HG02798 (cell line): ENCODE results near the gene NPTX1.

Experiments
- ATAC-seq: cut with Tn5 transposase; IDR thresholded peaks from one replicate; pipeline ENCODE4 v1.9.1; 2021; ENCODE audit warnings: mild to moderate bottlenecking; ENCODE audit not compliant: unreplicated experiment, poor library complexity

NPTX1 gene

DNA sequence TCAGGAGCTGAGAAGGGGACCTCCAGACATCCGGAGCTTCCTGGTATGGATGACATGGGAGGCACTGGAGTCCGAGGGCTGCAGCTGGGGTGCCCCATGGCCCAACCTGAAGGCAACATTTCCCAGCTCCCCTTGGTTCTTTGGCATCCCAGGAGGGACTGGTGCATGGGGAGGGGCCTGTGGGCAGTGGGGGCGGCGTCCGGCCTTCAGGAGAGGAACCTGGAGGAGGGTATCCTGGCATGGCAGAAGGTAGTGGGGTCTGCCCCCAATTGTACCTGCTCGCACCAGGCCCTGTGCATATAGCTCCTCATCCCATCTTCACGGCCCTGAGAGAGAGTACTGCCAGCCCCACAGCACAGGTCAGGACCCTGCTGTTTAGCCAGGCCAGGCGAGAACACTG is 11.9 kb downstream of the NPTX1 start:
- ATAC-seq: no peak

DNA sequence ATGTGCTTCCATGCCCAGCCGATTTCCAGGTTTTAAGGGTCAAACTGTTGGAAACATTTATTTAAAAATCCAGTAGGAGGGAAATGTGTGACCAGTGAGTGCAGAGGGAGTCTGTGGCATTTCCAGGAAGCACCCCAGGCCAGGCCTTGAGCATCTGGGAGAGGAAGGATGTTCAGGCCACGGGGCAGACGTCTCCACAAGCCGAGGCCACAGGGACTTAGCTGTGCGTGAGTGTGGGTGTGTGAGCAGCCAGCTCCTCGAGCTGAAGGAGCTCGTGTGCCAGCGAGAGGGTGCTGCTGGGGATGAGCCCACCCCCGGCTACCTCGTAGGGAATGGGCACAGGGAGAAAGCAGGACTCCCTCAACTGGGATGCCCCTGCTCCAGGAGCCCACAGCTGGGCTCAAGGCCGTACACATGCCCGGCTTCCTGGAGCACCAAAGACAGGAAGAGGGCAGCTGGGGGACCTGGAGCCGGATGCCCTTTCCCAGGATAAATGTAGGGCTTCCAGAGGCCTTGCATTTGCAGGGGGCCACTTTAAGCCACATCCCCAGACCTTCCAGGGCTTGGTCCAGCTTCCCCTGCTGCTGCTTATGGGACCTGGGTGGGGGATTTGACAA is 12.5 kb downstream of the NPTX1 start:
- no peak for ATAC-seq

DNA sequence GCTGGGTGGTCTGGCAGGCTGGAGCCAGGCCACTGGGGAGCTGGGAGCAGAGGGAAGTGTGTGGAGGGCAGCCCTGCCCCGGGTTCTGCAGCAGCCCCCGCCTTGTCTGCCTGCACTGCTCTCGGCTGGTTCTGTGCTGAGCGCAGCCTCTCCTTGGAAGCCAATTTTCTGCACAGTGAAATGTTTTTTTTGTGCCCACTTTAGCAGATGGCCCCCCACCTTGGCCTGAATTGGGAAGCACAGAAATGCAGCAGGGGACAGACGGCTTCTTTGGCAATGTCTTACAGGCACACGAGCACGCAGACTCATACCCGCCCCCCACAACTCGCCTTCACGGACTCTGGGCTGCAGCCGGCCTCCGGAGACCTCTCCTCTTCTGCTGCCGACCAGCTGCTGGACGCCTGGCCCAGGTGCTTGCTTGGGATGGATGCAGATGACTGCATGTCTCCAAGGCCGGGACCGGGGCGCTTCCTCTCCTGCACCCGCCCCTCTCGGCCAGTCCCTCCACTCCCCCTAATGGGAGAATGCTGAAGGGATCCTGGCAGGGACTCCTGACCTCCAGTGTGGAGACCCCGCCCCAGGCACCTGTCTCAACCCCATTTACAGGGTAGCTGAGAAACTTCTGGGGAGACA is 14.8 kb downstream of the NPTX1 start:
- ATAC-seq: no peak

DNA sequence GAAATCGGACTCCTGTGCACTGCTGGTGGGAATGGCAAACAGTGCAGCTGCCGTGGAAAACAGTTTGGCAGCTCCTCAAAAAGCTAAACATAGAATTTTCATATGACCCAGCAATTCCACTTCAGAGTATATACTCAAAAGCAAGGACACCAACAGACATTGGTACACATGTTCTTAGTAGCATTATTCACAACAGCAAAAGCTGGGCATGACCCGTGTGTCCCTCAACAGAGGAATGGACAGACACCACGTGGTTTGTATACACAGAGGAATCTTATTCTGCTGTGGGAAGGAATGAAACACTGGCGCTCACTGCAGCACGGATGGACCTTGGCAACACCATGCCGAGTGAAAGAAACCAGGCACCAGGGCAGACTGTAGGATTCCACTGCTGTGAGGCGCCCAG is 16.0 kb downstream of the NPTX1 start:
- ATAC-seq: no peak

DNA sequence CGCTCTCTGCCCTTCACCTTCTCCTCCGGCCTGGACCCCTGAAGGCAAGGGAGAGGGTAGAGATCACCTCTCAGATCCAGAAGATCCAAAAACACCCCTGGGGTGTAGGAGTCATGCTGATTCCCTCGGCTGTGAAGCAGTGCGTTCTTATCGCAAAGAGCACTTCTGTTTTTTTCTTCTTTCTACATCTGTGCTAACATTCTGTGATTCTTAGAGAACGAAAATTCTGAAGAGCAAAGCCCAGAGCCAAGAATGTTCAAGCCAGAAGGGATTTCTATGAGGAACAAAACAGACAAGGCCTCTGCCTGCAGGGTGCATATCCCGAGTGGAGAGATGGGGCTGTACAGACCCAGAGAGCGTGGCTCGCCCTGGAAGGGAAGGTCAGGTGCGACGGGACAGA is 17.2 kb downstream of the NPTX1 start:
- no peak for ATAC-seq

DNA sequence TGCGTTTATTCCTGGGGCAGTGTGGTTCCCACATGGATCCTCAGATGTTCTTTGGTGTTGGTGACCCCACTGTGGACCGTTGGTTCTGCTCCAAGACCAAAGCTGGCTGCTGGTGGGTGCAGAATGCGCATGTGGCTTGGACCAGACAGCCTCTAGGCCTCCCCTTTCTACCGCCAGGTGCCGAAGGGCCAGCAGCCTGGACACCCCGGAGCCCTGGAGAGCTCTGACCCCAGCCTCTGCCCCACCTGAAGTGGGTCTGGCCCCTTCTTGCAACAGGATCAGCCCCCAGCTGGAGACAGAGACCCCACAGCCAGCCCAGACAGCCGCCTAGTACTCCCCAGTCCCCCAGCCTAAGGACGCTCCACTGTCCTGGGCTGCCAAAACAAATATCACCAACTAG is 18.4 kb downstream of the NPTX1 start:
- no peak for ATAC-seq

DNA sequence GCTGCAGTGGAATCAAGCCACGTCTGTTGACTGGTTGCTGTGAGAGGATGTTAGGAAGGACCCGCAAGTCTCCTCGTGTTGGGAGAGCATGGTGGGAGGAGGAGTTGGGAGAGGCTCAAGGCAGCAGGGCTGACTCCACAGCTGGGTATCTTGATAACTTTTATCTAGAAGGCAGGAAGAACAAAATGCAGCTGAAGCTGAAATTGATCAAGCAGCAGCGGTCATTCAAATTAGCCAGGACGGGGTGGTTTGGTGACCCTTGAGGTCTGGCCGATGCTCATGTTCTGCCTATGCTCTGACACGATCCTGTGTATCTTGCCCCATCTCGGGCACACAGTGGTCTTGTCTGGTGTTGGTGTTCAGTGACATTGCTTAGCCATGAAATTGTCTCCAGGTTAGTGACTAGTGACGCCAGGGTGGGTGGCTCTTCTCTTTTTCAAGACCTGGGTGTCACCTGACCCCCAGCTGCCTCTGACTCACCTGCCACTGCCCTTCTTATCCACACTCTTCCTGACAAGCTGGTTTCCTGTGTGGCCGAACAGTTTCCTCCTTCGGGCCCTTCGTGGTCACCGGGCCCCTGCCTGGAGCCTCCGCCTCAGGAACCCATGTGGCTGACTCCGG is 19.1 kb downstream of the NPTX1 start:
- no peak for ATAC-seq

DNA sequence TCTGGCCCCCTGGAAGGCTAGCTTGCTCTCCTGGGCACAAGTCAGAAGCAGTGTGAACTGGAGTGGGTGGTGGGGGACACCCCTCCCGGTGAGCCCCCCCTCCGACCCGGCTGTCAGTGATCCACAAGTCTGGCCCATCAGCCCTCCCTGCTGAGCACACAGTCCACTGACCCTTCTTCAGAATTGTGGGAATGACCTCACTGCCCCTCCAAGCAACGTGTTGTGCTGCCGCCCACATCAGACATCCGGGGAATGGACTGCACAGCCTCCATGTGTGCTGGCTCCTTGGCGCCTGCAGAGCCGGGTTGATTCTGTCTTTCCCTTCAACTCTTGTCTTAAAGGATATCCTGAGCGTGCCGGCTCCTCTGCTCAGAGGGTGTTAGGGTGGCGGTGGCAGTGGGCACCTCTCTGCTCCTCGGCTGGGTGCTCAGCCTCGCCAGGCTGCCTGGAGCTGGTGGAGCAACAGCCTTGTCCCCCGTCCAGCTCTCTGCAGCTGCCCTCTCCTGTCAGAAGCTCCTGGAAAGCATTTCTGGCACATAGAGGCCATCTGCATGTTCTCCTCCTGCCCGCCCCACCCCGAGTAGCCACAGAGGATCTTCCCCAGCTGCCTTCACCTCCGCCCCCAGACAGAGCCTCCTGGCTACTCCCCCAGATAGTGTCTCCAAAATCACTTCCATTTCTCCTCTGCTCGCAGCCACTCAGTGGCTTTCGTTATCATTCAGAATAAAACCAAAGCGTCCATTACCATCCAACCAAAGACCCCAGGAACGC is 19.8 kb downstream of the NPTX1 start:
- no peak for ATAC-seq

DNA sequence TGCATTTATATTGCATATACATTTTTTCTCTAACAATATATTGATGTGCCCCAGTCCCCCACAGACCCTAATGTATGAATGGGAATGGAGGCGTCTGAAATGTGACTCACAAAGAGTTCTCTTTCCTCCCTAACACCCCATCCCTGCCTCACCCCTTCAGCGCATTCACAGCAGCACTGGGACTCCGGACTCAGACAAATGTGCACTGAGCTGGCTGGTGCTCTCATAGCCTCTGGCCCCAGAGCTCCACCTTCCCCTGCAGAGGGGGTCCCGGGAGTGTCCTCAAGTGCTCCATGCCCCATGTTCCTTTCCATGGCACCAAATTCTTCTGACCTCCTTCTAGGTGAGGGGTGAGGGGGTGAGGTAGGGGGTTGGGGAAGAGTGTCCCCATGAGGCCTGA is 20.6 kb downstream of the NPTX1 start:
- ATAC-seq: no peak

DNA sequence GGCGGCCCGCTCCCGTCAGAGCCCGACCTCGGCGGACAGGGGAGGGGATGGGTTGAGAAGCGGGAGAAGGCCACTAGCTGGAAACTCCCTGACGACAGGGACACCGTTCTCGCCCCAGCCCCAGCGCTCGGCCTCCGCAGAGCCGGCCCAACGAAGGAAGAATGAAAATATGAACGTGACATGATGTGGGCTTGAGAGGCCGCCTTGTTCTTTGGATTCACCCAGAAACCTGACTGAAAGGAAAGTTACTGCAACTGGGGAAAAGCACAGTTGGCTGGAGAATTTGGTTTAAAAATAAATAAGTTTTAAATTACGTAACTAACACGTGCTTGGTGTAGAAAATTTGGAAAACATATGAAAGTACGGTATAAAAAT is 21.1 kb downstream of the NPTX1 start:
- ATAC-seq: no peak

DNA sequence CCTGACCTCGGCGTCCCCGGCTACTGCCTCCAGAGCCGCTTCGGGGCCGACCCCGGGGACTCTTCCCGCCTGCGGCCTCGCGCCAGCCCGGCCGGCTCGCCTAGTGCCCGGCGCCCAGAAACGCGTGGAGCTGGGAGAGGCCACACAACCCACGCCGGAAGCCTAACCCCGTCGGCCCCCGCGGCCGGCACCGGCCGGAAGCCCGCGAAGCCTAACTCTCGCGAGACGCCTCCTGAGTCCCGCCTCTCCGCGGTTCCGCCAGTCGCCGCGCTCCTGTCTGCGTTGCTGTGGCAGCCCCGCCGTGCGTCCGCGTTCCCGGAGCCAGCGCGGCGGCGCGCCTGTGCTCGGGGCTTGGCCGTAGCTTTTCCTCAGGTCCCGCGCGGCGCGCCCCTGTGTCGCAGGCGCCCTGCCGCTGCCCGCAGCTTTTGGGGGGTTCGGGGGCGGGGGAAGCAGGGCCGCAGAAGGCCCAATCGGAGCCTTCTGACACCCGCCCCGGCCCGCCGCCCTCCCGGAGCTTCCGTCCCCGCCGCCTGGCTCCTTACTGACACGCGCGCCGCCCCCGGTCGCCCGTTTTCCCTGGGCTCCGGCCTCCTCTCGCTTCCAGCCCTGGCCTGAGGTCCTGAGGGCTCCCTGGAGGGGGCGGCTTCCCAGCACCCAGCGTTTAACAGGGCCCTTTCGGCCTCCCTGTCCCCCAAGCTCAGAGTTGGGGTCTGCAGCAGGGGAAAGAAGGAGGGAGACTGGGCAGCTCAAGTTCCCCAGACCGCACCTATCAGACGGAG is 21.7 kb downstream of the NPTX1 start:
- ATAC-seq: peak; percentile 92

DNA sequence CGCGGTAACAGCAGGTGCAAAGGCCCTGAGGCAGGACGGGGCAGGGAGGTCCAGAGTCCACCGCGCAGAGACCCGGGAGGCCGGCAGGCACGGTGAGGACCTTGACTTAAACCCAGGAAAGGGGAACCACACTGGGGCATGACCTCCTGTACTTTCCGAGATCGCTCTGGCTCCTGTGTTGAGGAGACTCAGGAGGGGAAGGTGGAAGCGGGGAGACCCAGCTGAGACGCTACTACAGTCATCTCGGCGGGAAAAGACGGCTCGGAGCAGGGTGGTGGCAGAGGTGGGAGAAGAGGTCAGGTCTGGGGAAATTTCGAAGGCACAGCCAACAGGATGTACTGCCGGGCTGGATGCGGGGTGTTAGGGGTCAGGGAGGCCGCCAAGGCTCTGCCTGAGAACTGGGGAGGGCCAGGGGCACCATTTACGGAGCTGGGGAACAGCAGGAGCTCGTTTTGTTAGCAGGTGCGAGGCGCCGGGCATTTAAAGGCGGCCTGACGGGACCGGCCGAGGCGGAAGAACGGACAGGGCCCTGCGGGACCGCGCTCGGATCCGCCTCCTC is 22.3 kb downstream of the NPTX1 start:
- ATAC-seq: no peak

DNA sequence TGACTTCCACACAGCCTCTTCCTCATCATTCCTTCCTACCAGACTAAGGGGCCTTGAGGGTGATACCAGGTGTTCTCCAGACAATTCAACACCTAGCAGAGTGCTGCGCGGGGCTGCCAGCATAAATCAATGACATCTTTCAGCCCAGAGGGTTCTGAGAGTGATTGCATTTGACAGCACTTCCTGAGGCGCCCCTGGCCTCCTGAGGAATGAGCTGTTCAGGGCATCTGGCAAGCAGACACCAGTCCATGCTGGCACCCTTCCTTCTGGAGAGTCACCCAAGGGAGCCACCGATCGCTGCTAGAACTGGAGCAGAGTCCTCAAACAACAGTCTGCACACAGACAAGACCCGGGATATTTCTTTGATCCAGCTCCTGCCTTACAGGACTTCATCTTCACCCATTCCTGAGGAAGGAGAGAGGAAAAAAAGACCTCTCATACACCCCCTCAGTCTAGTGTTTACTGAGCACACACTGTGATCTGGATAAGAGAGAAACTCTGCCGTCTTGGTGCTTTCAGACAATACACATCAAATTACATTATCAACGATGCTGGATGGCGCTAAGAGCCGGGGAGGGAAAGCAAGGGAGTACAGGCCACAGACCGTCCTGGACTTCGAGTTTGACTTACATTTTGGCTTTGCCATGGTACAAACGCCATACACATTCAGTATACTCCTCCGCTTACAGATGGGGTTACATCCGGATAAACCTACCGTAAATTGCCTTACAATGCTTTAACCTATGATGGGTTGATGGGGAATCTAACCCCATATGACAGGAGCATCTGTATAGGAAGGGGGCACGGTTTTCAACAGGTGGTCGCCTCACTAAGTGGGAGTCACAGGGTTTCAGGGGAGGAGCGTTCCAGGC is 23.0 kb downstream of the NPTX1 start:
- no peak for ATAC-seq

DNA sequence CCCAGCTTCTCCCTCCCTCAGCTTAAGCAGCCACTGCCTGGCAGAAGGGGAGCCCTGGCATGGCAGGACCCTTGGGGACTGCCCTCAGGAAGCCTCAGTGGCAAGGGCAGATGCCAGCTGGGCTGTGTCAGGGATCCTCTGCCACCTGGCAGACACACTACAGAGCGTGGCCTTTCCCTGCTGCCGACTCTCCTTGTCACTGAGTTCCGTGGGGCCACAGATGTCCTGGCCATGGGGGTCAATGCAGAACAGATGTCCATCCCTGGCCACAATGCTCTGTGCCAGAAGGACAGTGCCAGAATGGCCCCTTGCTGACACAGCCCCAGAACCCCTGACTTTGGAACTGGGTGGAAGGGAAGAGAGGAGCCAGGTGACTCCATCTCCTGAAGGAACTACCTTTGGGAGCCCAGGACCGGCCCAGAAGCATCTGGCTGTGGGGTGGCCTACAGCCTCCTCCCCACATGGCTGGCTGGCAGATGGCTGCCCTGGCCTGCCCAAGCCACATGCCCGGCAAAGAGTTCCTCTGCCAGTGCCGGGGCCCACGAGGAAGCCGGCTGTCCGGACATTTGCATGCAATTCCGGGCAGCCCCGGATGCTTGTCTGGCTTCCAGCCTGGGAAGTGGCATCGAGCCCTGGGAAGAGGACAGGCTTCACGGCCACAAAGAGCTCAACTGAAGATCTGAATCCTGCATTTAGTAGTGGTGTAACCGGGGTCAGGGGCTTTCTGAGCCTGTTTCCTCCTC is 24.1 kb downstream of the NPTX1 start:
- no peak for ATAC-seq

DNA sequence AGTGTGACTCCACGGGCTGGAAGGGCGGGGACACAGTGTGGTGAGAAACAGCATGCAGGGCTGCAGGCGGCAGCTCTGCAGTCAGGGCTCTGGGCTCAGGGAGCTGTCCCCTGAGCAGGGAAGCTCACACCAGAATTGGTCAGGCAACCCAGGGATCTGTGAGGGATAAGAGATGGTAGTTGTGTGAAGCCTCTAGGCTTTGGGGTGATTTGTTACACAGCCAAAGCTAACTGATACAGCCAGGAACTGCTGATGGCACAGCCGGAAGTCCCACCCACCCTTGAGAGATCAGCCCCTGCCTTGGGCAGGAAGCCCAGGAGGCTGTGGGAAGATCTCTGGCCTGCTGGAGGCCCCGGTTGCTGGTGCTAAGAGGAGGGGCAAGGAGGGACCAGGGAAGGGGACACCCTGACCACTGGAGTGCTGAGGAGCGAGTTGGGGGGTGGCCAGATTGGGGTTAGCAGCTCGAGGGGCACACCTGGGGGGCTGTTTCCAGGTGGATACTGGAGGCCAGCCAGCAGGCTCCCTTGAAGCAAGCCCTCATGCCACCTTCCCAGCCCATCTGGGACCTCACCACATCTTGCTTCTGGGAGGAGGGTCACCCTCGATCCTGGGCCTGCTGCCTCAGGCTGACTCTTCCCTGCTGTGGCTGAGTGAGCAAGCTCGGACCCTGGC is 25.2 kb downstream of the NPTX1 start:
- ATAC-seq: no peak

DNA sequence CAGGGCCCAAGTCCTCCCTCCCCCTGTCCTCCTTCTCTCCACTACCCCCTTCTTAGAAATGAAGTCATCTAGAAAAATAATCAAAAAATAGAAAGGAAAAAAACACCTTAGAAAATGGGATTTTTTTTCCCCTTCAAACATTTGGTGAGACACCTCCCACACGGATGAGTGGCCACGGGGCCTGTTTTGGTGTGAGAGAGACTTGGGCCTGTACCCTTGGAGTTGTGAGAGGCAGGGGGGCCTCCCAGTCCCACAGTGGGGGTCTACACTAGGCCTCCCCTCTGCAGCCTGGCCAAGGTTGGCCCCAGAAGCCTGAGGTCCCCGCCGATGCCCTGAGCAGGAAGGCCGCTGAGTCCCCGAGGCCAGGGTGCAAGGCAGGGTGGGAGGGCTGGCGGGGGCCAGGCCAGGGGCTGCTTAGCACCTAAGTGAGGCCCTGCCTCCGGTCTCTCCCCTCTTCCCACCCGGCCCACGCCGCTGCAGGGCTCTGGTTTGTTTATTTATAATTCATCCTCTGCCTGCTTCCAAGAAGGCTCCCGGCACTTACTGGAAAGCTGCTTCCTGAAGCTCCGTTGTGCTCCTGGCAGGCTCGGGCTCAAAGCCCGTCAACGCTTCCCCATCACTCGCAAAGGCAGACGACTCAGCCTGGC is 26.4 kb downstream of the NPTX1 start:
- no peak for ATAC-seq

DNA sequence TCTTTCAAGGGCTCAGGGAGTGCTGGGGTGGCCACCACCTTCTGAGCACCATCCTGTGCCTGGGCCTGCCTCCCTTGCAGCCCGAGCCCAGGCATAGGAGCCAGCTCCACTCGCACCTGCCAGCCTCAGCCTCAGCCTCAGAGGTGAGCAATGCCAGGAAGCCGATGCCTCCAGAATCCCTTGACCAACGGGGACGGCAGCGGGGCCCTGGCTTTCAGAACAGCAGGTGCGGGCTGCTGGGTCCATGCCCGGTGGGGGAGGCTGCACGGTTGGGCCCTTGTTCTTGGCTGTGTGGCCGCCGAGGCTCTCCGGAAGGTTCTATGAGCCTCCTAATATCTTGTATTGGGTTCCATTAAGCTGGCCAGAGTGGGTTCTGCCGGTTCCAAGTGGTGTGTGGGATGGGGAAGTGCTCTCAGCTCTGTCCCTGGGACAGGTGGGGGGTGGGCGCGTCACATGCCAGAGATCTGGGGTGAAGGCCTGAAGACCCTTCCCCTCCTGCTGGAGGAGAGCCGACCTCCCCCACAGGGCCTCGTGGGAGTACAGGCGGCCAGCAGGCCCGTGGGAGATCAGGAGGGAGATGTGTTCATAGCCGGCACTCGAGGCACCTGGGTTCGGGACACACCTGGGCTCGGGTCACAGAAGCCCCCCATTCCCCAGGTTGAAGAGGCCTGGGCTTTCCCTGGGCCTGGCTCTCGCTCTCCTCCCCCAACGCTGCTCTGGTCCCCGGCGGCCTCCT is 27.0 kb downstream of the NPTX1 start:
- no peak for ATAC-seq
